GM13976 (cell line): ENCODE results near the gene TRIM68.

Experiments used
- DNase-seq: peaks from one replicate; pipeline ENCODE4 v3.0.0; 2012; ENCODE audit warnings: low spot score
- CTCF ChIP-seq: IDR thresholded peaks from 2 replicates; pipeline ENCODE4 v1.5.1; 2012; ENCODE audit warnings: borderline replicate concordance, mild to moderate bottlenecking; ENCODE audit not compliant: insufficient read depth; ENCODE audit errors: extremely low read depth, missing control alignments, control extremely low read depth
- in situ Hi-C: fragments of 300-500 bp; cut with MboI; formaldehyde crosslinking; loops from one replicate; pipeline ENCODE4 v1.12.0; 2022; ENCODE audit warnings: low sequenced_read_pairs, mixed read lengths, inconsistent platforms; ENCODE audit not compliant: unreplicated experiment

Gene TRIM68

GRCh38 chr11:4610258-4610935 is 2.4 kb upstream of the TRIM68 start:
- DNase-seq: no peak
- no peak for TF ChIP-seq CTCF
- in situ Hi-C loops: no loop called here

DNA sequence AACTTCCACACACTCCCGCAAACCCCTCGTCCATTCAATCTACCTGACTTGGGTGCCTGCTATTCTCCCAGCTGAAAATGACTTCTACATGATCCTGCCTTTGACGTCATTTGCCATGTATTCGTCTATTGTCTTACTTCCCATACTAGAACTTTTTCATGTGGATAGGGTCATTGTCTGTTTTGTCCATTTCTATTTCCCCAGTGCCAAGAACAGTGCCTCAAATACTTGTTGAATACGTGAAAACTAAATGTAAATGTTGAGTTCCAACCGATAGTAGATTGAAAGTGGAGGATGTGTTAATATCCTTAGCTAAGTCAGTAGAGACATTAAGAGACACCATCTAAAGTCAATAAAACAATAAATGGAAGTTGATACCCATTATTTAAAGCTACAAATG is 935 bp downstream of the TRIM68 start:
- TF ChIP-seq CTCF: no peak
- DNase-seq: no peak
- in situ Hi-C loops: no loop called here

- no peak for DNase-seq
- TF ChIP-seq CTCF: no peak
- in situ Hi-C loops: no loop called here
Measured at GRCh38 chr11:4606231-4607015, 1.6 kb downstream of the TRIM68 start.

DNA sequence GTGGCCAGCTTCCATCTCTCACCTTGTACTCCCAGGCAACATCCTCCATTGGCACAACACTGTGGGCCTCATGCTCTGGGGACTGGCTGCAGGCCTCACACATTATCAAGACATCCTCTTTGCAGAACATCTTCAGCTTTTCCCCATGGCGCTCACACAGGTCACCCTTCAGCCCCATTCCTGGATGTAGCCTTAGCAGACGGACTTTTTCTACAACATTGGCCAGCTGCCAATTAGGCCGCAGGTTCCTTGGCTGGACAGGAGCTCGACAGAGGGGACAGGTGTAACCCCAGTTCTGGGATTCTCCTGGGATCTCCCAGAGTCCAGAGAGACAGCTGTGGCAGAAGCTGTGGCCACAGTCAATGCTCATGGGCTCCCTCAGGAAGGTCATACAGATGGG is 3.0 kb downstream of the TRIM68 start:
- DNase-seq: no peak
- no peak for TF ChIP-seq CTCF
- in situ Hi-C loops: no loop called here

- DNase-seq: no peak
- no peak for TF ChIP-seq CTCF
- in situ Hi-C loops: no loop called here
Measured at GRCh38 chr11:4593739-4594138, 14.3 kb downstream of the TRIM68 start, which contains the start of gene OR52I1. Gene OR52I1 (plus strand): TSS chr11:4594039. CDS start chr11:4594039, 0 bp downstream.

DNA sequence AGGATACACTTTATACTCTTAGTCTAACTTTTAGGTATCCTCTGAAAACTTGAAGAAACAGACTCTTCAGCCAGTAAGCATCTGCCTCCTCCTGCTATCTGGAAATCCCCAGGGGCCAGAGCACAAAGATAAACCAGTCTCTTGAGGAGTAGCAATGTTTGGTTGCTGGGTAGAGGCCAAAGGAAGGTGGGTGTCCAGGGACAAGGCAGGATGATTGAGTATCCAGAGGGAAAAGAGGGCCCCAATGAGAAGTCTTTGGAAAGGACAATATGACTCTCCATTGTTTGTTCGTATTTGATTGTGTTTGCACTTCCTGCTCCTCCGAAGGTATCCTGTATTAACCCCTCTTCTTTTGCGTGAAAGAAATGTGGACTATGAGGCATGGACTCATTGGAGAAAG is 19.0 kb downstream of the TRIM68 start:
- in situ Hi-C loops: no loop called here
- TF ChIP-seq CTCF: no peak
- no peak for DNase-seq
